A549 (cell line): Measurements from ENCODE around the gene KLHL34. TPM values are rescaled to one million over a fixed set of nuclear protein-coding genes. Genes with fewer than 3 reads are reported as not detected.
A peak's percentile ranks its signal among the peaks of the same experiment; 100 is the strongest.

Experiments
- ATAC-seq, 2 experiments: fragments of 200-7000 bp in 1 of 2; fragments of >200 bp in 1 of 2; cut with Nextera tagmentation in 1 of 2; cut with Tn5 transposase in 1 of 2; 3 replicates each; pipeline versions ENCODE4 v1.8.0 to v1.9.1; 2018 to 2020; ENCODE audit warnings: mild to moderate bottlenecking in 1 of 2, moderate library complexity in 1 of 2
- CTCF ChIA-PET: fragments of 300-600 bp; sonication (Branson Sonifier 250); formaldehyde crosslinking; extraction: SDS; loops from one replicate; lab custom pipeline; 2021; ENCODE audit warnings: antibody characterized with exemption, inconsistent platforms; lab: Yijun Ruan, JAX
- POLR2A ChIA-PET: fragments of 350-600 bp; formaldehyde crosslinking; extraction: SDS; loops from one replicate; lab custom pipeline; 2021; ENCODE audit warnings: antibody characterized with exemption, inconsistent platforms; lab: Yijun Ruan, JAX
- DNase-seq, 2 experiments: peaks; one replicate each; pipeline versions ENCODE4 v3.0.0 to v3.0.0-alpha.2; 2011 to 2016; ENCODE audit warnings: low read depth in 1 of 2, low spot score in 1 of 2
- FAIRE-seq: peaks from 2 replicates; lab custom pipeline; 2011; peaks lifted over from hg19 to GRCh38; lab: Jason Lieb, UNC
- H3K27ac ChIP-seq, 2 experiments: fragments of >200 bp; sonication (Bioruptor Twin); formaldehyde crosslinking; 3 replicates each; pipeline ENCODE4 v1.5.1; 2016 to 2017
- H3K4me1 ChIP-seq: fragments of >200 bp; sonication (Bioruptor Twin); formaldehyde crosslinking; 3 replicates; pipeline ENCODE4 v1.6.1; 2016
- H3K4me2 ChIP-seq: fragments of >200 bp; sonication (Bioruptor Twin); formaldehyde crosslinking; 3 replicates; pipeline ENCODE4 v1.6.1; 2016
- H3K4me3 ChIP-seq: fragments of >200 bp; sonication (Bioruptor Twin); formaldehyde crosslinking; 3 replicates; pipeline ENCODE4 v1.5.1; 2016
- H3K9me3 ChIP-seq: fragments of >200 bp; sonication (Bioruptor Twin); formaldehyde crosslinking; 3 replicates; pipeline ENCODE4 v1.6.1; 2016
- BHLHE40 ChIP-seq: IDR thresholded peaks from 2 replicates; pipeline ENCODE4 v1.6.1; 2012; ENCODE audit warnings: low read depth, low read length, inconsistent platforms
- CBX2 ChIP-seq: fragments of 200-600 bp; sonication (generic); IDR thresholded peaks from 2 replicates; pipeline ENCODE4 v1.6.1; 2016; ENCODE audit warnings: low read depth, mild to moderate bottlenecking, borderline replicate concordance
- CEBPB ChIP-seq, 2 experiments: fragments of >200 bp in 1 of 2; sonication (Bioruptor Twin) in 1 of 2; formaldehyde crosslinking in 1 of 2; IDR thresholded peaks; 2 replicates each; pipeline ENCODE4 v1.6.1; 2012 to 2016
- EHF ChIP-seq: fragments of 250-450 bp; sonication (Bioruptor Pico); IDR thresholded peaks from 2 replicates; pipeline ENCODE4 v1.5.0; 2020; ENCODE audit warnings: mild to moderate bottlenecking
- HOXA7 ChIP-seq: fragments of 250-450 bp; sonication (Bioruptor Pico); IDR thresholded peaks from 2 replicates; pipeline ENCODE4 v1.5.0; 2020; ENCODE audit warnings: mild to moderate bottlenecking, moderate library complexity
- HOXB13 ChIP-seq: fragments of 250-450 bp; sonication (Bioruptor Pico); IDR thresholded peaks from 2 replicates; pipeline ENCODE4 v1.5.0; 2020; ENCODE audit warnings: low read depth, mild to moderate bottlenecking, moderate library complexity
- KDM1A ChIP-seq: fragments of 200-600 bp; sonication (generic); IDR thresholded peaks from 2 replicates; pipeline ENCODE4 v1.6.1; 2016; ENCODE audit warnings: low read depth, mild to moderate bottlenecking
- MAFK ChIP-seq: fragments of 450-650 bp; IDR thresholded peaks from 2 replicates; pipeline ENCODE4 v1.6.1; 2014; ENCODE audit not compliant: partially characterized antibody
- MAX ChIP-seq: IDR thresholded peaks from 2 replicates; pipeline ENCODE4 v1.6.1; 2012
- MAZ ChIP-seq: fragments of 150-350 bp; IDR thresholded peaks from 2 replicates; pipeline ENCODE4 v1.6.1; 2014; ENCODE audit warnings: antibody characterized with exemption, low read depth, low read length, borderline replicate concordance
- MYC ChIP-seq: IDR thresholded peaks from 2 replicates; pipeline ENCODE4 v1.6.1; 2012; ENCODE audit warnings: mild to moderate bottlenecking, inconsistent platforms, low read length, improper control_type of control experiment, borderline replicate concordance
- NFE2L2 ChIP-seq: fragments of 150-350 bp; conservative IDR thresholded peaks from 2 replicates; pipeline ENCODE4 v1.6.1; 2014; ENCODE audit warnings: low read length
- NR3C1 ChIP-seq: fragments of >200 bp; sonication (Bioruptor Twin); formaldehyde crosslinking; IDR thresholded peaks from 3 replicates; pipeline ENCODE4 v1.6.1; 2017
- POLR2A ChIP-seq: IDR thresholded peaks from 2 replicates; pipeline ENCODE4 v1.6.1; 2012; ENCODE audit warnings: mild to moderate bottlenecking, low read length
- POLR2AphosphoS2 ChIP-seq: conservative IDR thresholded peaks from 2 replicates; pipeline ENCODE4 v1.6.1; 2012; ENCODE audit warnings: low read length, improper control_type of control experiment, inconsistent platforms
- RAD21 ChIP-seq, 2 experiments: fragments of >200 bp in 1 of 2; sonication (Bioruptor Twin) in 1 of 2; formaldehyde crosslinking in 1 of 2; IDR thresholded peaks in 1 of 2; conservative IDR thresholded peaks in 1 of 2; 2 replicates in 1 of 2; 3 replicates in 1 of 2; pipeline ENCODE4 v1.6.1; 2012 to 2018; ENCODE audit warnings: inconsistent platforms in 1 of 2
- RCOR1 ChIP-seq: fragments of 150-350 bp; IDR thresholded peaks from 2 replicates; pipeline ENCODE4 v1.6.1; 2014; ENCODE audit warnings: antibody characterized with exemption, low read length, low read depth
- REST ChIP-seq: fragments of 200-600 bp; sonication (generic); IDR thresholded peaks from 2 replicates; pipeline ENCODE4 v1.6.1; 2016; ENCODE audit warnings: antibody characterized with exemption, mild to moderate bottlenecking, moderate library complexity
- RNF2 ChIP-seq: fragments of 200-600 bp; sonication (generic); IDR thresholded peaks from 2 replicates; pipeline ENCODE4 v1.6.1; 2016; ENCODE audit warnings: low read depth, mild to moderate bottlenecking, antibody characterized with exemption, moderate library complexity, borderline replicate concordance
- SMC3 ChIP-seq: fragments of >200 bp; sonication (Bioruptor Twin); formaldehyde crosslinking; IDR thresholded peaks from 3 replicates; pipeline ENCODE4 v1.6.1; 2018; ENCODE audit warnings: inconsistent platforms
- ZC3H11A ChIP-seq: fragments of 450-650 bp; IDR thresholded peaks from 2 replicates; pipeline ENCODE4 v1.6.1; 2014; ENCODE audit warnings: antibody characterized with exemption, mild to moderate bottlenecking
- ZFP36 ChIP-seq: fragments of 450-650 bp; IDR thresholded peaks from 2 replicates; pipeline ENCODE4 v1.6.1; 2014; ENCODE audit warnings: borderline replicate concordance; ENCODE audit not compliant: partially characterized antibody
- ZNF302 ChIP-seq: fragments of 250-450 bp; sonication (Bioruptor Pico); IDR thresholded peaks from 2 replicates; pipeline ENCODE4 v1.9.0; 2021; ENCODE audit warnings: inconsistent platforms, mild to moderate bottlenecking, moderate library complexity
- WGBS: methylation state at CpG from one replicate; pipeline ENCODE4 v1.1.6; 2017; ENCODE audit errors: missing lambda C conversion rate; 5-methylcytosine and 5-hydroxymethylcytosine counted together
- polyA plus RNA-seq, 4 experiments: library from polyadenylated mRNA; depleted of rRNA in 3 of 4; stranded (reverse); fragments of >200 nt; fragmentation: RNase III in 1 of 4; extraction: RNeasy Plus Mini Kit Qiagen cat#74134 plus additional on column Dnase treatment in 1 of 4; gene quantifications; 2 replicates in 3 of 4; 3 replicates in 1 of 4; pipeline ENCODE4 v1.2.3, GENCODE V29; 2011 to 2017
- TF ChIP-seq, protein P1 (sequence below): fragments of >200 bp; sonication (Bioruptor Twin); formaldehyde crosslinking; IDR thresholded peaks from 3 replicates; pipeline ENCODE4 v1.6.1; 2016
- TF ChIP-seq, protein P2 (sequence below): fragments of 450-650 bp; IDR thresholded peaks from 2 replicates; pipeline ENCODE4 v1.6.1; 2014; ENCODE audit warnings: antibody characterized with exemption
- TF ChIP-seq, protein P3 (sequence below): fragments of >200 bp; sonication (Bioruptor Twin); formaldehyde crosslinking; IDR thresholded peaks from 2 replicates; pipeline ENCODE4 v1.6.1; 2016

KLHL34 gene
- polyA plus RNA-seq, 2 of the 4 experiments (the other 2 are of a cell fraction) = not detected

- 59% methylated on average over 4 of the region's 4 CpGs for WGBS
- CTCF ChIA-PET = interaction anchor here (1.1 kb wide), 1 partner anchor 1171 kb away, joined by 3 read pairs; no protein-coding TSS in a partner anchor
- Histone ChIP-seq H3K27ac (no peak overlapping the region), H3K4me3 (no peak overlapping the region), H3K4me1 (no peaks in the 10 kb centered on the region), H3K4me2 (no peak overlapping the region), H3K9me3 (no peaks in the 10 kb centered on the region)
- ATAC-seq = no peak
- no peak for FAIRE-seq
- DNase-seq = no peak
- POLR2A ChIA-PET = no interaction called here
- no peak for TF ChIP-seq MAX
- TF ChIP-seq KDM1A = no peak
- TF ChIP-seq POLR2AphosphoS2 = no peak
- TF ChIP-seq MYC = no peak
- no peak for TF ChIP-seq HOXB13 (CRISPR knock-in tag)
- no peak for TF ChIP-seq REST
- no peak for TF ChIP-seq SMC3
Observed at GRCh38 chrX:21702725-21703124, 44.6 kb upstream of the KLHL34 start.

GRCh38 chrX:21700967-21701366 lies 42.8 kb upstream of the KLHL34 start:
- H3K9me3 ChIP-seq = no peaks in the 10 kb centered on the region
- no peak for FAIRE-seq
- no peak for DNase-seq
- TF ChIP-seq CBX2 (no peak), ZFP36 (no peak), MAX (no peak), RNF2 (no peak), POLR2A (no peak), BHLHE40 (no peak), RCOR1 (no peak), MAFK (no peak), HOXA7 (CRISPR knock-in tag) (no peak), KDM1A (no peak), NR3C1 (no peak)
- TF ChIP-seq, protein P1, sequence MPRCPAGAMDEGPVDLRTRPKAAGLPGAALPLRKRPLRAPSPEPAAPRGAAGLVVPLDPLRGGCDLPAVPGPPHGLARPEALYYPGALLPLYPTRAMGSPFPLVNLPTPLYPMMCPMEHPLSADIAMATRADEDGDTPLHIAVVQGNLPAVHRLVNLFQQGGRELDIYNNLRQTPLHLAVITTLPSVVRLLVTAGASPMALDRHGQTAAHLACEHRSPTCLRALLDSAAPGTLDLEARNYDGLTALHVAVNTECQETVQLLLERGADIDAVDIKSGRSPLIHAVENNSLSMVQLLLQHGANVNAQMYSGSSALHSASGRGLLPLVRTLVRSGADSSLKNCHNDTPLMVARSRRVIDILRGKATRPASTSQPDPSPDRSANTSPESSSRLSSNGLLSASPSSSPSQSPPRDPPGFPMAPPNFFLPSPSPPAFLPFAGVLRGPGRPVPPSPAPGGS = no peak
- TF ChIP-seq, protein P2, sequence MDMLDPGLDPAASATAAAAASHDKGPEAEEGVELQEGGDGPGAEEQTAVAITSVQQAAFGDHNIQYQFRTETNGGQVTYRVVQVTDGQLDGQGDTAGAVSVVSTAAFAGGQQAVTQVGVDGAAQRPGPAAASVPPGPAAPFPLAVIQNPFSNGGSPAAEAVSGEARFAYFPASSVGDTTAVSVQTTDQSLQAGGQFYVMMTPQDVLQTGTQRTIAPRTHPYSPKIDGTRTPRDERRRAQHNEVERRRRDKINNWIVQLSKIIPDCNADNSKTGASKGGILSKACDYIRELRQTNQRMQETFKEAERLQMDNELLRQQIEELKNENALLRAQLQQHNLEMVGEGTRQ = no peak
- TF ChIP-seq, all 56 proteins: peak for 0
- CTCF ChIA-PET = no interaction called here
- no peak overlapping the region for H3K4me3 ChIP-seq
- no peak overlapping the region for H3K27ac ChIP-seq
- H3K4me1 ChIP-seq = no peaks in the 10 kb centered on the region
- POLR2A ChIA-PET = no interaction called here
- ATAC-seq = no peak
- H3K4me2 ChIP-seq = no peak overlapping the region
- WGBS = 23% methylated on average over 3 of the region's 3 CpGs

DNA sequence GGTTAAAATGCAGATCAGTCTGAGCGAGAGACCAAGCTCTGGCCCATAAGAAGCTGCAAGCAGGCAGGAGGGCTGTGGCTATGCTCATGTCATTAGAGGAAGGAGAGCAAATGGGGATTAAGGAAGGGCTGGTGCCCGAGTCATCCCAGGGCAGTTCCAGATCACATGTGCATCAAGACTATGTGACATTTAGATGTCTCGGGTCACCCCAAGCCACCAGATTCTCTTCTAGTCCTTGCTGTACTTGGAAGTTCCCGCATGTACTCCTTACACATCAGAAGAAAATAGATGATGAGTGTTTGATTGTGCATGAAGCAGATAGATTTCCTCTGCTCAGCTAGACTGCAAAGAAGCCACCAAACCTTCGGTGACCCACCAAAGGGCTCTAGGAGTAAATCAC lies 42.1 kb upstream of the KLHL34 start:
- WGBS = 64% methylated on average over 5 of the region's 5 CpGs
- CTCF ChIA-PET = no interaction called here
- ATAC-seq (no peak), FAIRE-seq (peak; percentile 74), DNase-seq (no peak)
- Histone ChIP-seq H3K4me2 (no peak overlapping the region), H3K9me3 (no peaks in the 10 kb centered on the region), H3K4me3 (no peak overlapping the region), H3K27ac (no peak overlapping the region), H3K4me1 (no peaks in the 10 kb centered on the region)
- TF ChIP-seq, protein P1 = no peak
- TF ChIP-seq RAD21 (conservative IDR thresholded peaks at IDR 0.05 in 1 of 2, IDR thresholded peaks at IDR 0.05 in 1 of 2) = no peak
- no peak for TF ChIP-seq MAZ
- TF ChIP-seq CBX2 = no peak
- no peak for TF ChIP-seq KDM1A
- no peak for TF ChIP-seq ZC3H11A
- no peak for TF ChIP-seq MAX
- no peak for TF ChIP-seq EHF (CRISPR knock-in tag)
- TF ChIP-seq HOXB13 (CRISPR knock-in tag) = no peak
- TF ChIP-seq ZNF302 (CRISPR knock-in tag) = no peak
- TF ChIP-seq CEBPB (IDR thresholded peaks at IDR 0.05) = no peak
- TF ChIP-seq, protein P3, sequence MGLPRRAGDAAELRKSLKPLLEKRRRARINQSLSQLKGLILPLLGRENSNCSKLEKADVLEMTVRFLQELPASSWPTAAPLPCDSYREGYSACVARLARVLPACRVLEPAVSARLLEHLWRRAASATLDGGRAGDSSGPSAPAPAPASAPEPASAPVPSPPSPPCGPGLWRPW = no peak
- no peak for TF ChIP-seq BHLHE40
- no peak for TF ChIP-seq NFE2L2
- POLR2A ChIA-PET = no interaction called here
